ENCODE results near the gene ANKRD26. TPM values are rescaled to one million over a fixed set of nuclear protein-coding genes. Genes with fewer than 3 reads are reported as not detected.

The ANKRD26 gene
- total RNA-seq, 1 donor from 2014 or later: 3.5 TPM

GRCh38 chr10:27022048-27022447 is 78.2 kb downstream of the ANKRD26 start:
- DNase-seq (ENCODE audit: low spot score): no peak
- no peak for ATAC-seq

- DNase-seq (ENCODE audit: low spot score): no peak
- ATAC-seq: no peak
Measured at GRCh38 chr10:27020243-27020642, 80.1 kb downstream of the ANKRD26 start.

GRCh38 chr10:27019827-27020226 is 80.5 kb downstream of the ANKRD26 start:
- DNase-seq (ENCODE audit: low spot score): no peak
- ATAC-seq: no peak

GRCh38 chr10:26997610-26998009 is 102.7 kb downstream of the ANKRD26 start:
- ATAC-seq (no peak), DNase-seq (ENCODE audit: low spot score) (no peak)

- DNase-seq (ENCODE audit: low spot score) (no peak), ATAC-seq (no peak)
Measured at GRCh38 chr10:26994743-26995142, 105.6 kb downstream of the ANKRD26 start.

GRCh38 chr10:26987851-26988250 is 112.4 kb downstream of the ANKRD26 start:
- no peak for DNase-seq (ENCODE audit: low spot score)
- ATAC-seq: no peak

- DNase-seq (ENCODE audit: low spot score) (no peak), ATAC-seq (no peak)
Measured at GRCh38 chr10:26983156-26983555, 117.1 kb downstream of the ANKRD26 start.

GRCh38 chr10:26982058-26982457 is 118.2 kb downstream of the ANKRD26 start:
- no peak for ATAC-seq
- DNase-seq (ENCODE audit: low spot score): no peak

- ATAC-seq: no peak
Measured at GRCh38 chr10:26981232-26981824, 119.0 kb downstream of the ANKRD26 start.

GRCh38 chr10:26978519-26978918 is 121.8 kb downstream of the ANKRD26 start:
- DNase-seq (ENCODE audit: low spot score): no peak
- no peak for ATAC-seq

More at GRCh38 chr10:26981232-26981824, 119.0 kb downstream of the ANKRD26 start:
- no peak for DNase-seq (ENCODE audit: low spot score)

- ATAC-seq (no peak), DNase-seq (ENCODE audit: low spot score) (no peak)
Measured at GRCh38 chr10:26977635-26978034, 122.7 kb downstream of the ANKRD26 start.

- no peak for DNase-seq (ENCODE audit: low spot score)
- ATAC-seq: no peak
Measured at GRCh38 chr10:26970667-26971066, 129.6 kb downstream of the ANKRD26 start.

GRCh38 chr10:26969145-26969926 is 131.0 kb downstream of the ANKRD26 start:
- no peak for ATAC-seq
- DNase-seq (ENCODE audit: low spot score): no peak

GRCh38 chr10:26962835-26963234 is 137.5 kb downstream of the ANKRD26 start:
- DNase-seq (ENCODE audit: low spot score) (no peak), ATAC-seq (no peak)

- DNase-seq (ENCODE audit: low spot score) (no peak), ATAC-seq (no peak)
Measured at GRCh38 chr10:26960308-26960707, 140.0 kb downstream of the ANKRD26 start.

GRCh38 chr10:26959841-26960240 is 140.5 kb downstream of the ANKRD26 start:
- ATAC-seq (no peak), DNase-seq (ENCODE audit: low spot score) (no peak)

Other genes starting within 250 kb of the ANKRD26 start
- 13.7 TPM for gene ABI1, start 239.5 kb downstream of the ANKRD26 start, total RNA-seq
- 49.4 TPM for gene YME1L1, start 53.9 kb upstream of the ANKRD26 start, total RNA-seq
- gene MASTL, start 54.9 kb upstream of the ANKRD26 start, total RNA-seq: 2.6 TPM
- 43.1 TPM for gene ACBD5, start 140.3 kb upstream of the ANKRD26 start, total RNA-seq